Fibroblast of villous mesenchyme (primary cell): ENCODE measurements around the gene SUSD5. TPM values are rescaled to one million over a fixed set of nuclear protein-coding genes. Genes with fewer than 3 reads are reported as not detected.

ENCODE experiments used
- DNase-seq: peaks from one replicate; pipeline ENCODE4 v3.0.0-alpha.2; 2010; ENCODE audit warnings: low read depth
- H3K4me3 ChIP-seq: 2 replicates; pipeline ENCODE4 v1.5.1; 2011; ENCODE audit warnings: low read depth, mild to moderate bottlenecking, low read length
- total RNA-seq: library from RNA; depleted of rRNA; stranded (reverse); fragments of >200 nt; gene quantifications from 2 replicates; pipeline ENCODE4 v1.2.3, GENCODE V29; 2012
- TF ChIP-seq, protein P1 (sequence below): IDR thresholded peaks from 2 replicates; pipeline ENCODE4 v1.5.1; 2012; ENCODE audit warnings: low read depth, mild to moderate bottlenecking, low read length; ENCODE audit not compliant: insufficient read depth

The SUSD5 gene
- 1.3 and 2.2 TPM in 2 replicates for total RNA-seq

DNA sequence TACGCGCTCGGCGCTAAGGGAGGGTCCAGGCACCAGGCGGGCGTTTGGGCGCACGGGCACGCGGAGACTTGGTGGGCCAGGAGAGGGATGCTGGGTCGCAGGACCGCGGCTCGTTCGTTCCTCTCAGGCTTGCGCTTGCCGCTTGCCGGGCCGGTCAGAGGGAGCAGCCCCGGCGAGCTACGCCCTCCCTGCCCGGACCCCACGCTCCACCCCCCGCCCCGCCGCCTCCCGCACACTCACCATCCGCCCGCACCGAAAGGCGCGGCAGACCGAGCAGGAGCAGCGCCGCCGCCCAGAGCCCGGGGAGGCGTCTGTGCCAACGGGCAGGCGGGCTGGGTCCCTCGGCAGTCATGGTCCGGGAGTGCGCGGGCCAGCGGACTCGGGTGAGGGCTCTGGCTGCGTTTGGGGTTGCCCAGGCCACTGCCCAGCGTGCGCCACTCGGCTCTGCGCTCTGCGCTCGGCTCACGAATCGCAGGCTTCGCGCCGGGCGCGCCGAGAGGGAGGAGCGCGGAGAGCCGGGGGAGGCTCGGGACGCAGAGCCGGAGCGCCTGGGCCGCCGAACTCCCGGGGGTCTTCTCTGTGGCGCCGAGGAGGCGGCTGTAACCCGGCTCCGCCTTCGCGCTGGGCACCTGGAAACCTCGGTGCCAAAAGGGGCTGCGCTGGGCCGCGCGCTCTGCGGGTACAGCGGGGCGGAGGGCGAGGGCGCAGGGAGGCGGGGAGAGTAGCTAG is at the start of gene SUSD5:
TSS of gene SUSD5 (minus strand) at position 365 of the 729 bp plus-strand sequence. CDS start at position 352, 13 bp downstream.
- TF ChIP-seq, protein P1, sequence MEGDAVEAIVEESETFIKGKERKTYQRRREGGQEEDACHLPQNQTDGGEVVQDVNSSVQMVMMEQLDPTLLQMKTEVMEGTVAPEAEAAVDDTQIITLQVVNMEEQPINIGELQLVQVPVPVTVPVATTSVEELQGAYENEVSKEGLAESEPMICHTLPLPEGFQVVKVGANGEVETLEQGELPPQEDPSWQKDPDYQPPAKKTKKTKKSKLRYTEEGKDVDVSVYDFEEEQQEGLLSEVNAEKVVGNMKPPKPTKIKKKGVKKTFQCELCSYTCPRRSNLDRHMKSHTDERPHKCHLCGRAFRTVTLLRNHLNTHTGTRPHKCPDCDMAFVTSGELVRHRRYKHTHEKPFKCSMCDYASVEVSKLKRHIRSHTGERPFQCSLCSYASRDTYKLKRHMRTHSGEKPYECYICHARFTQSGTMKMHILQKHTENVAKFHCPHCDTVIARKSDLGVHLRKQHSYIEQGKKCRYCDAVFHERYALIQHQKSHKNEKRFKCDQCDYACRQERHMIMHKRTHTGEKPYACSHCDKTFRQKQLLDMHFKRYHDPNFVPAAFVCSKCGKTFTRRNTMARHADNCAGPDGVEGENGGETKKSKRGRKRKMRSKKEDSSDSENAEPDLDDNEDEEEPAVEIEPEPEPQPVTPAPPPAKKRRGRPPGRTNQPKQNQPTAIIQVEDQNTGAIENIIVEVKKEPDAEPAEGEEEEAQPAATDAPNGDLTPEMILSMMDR, result no peak
- DNase-seq, result peak; percentile 16
- H3K4me3 ChIP-seq, result peak within 1 kb of the TSS; percentile 42

DNA sequence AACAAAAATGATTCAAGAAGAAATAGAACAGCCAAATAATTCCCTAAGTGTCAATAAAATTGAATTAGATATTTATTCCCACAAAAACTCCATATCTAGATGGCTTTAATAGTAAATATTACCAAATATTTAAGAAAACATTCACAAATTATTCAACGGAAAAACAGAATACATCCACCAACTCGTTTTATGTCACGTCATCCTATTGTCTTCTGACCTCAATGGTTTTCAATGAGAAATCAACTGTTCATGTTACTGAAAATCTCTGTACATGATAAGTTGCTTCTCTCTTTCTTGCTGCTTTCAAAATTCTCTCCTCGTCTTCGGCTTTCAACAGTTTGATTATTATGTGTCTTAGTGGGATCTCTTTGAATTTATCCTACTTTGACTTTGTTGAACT is 41.5 kb upstream of the SUSD5 start:
- no peak overlapping the region for H3K4me3 ChIP-seq
- DNase-seq, result no peak
- TF ChIP-seq, protein P1, result no peak

DNA sequence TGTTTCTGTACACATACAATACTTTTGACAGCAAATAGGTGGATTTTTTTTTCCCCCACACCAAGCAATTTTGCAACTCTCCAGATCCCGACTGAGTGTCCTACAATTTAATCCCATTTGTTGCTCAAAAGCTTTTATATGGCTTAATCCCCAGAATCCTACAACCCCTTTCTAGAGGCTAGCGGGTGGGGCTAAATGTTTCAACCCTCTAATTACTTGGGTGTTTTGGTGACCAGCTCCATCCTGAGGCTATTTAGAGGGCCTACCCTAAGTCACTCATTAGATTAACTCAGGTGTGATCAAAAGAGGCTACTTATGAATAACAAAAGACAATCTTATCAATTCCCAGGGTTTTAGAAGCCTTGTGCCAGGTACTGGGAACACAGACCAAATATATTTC is 37.6 kb upstream of the SUSD5 start:
- TF ChIP-seq, protein P1, result no peak
- no peak for DNase-seq

DNA sequence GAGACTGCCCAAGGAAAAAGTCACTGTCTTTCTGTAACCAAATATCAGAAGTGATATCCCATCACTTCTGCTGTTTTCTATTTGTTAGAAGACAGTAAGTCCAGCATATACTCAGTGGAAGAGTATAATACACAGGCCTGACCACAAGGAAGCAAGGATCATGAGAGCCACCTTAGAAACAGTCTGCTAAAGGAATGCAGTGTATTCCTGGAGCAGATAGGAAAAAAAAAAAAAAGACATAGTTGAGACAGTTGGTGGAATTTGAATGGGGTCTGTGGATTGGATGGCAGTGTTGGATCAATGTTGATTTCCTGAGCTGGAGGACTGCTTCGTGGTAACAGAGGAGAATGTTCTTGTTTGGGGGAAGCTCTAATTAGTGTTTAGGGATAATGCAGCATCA is 32.1 kb upstream of the SUSD5 start:
- TF ChIP-seq, protein P1, result no peak
- DNase-seq, result no peak

More for the DNA sequence above, 37.6 kb upstream of the SUSD5 start:
- H3K4me3 ChIP-seq, result no peak overlapping the region

DNA sequence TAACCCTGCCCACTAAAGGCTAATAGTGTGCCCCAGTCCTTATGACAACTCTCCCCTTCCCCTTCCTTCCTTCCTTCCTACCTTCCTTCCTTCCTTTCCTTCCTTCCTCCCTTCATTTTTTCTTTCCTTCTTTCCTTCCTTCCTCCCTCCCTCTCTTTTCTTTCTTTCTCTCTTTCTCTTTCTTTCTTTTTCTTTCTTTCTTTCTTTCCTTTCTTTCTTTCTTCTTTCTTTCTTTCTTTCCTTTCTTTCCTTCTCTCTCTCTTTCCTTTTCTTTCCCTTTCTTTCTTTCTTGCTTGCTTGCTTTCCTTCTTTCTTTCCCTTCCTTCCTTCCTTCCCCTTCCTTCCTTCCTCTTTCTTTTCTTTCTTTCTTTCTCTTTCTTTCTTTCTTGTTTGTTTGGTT is 28.2 kb upstream of the SUSD5 start:
- no peak overlapping the region for H3K4me3 ChIP-seq
- DNase-seq, result no peak
- TF ChIP-seq, protein P1, result no peak

More for the DNA sequence above, 32.1 kb upstream of the SUSD5 start:
- no peak overlapping the region for H3K4me3 ChIP-seq

DNA sequence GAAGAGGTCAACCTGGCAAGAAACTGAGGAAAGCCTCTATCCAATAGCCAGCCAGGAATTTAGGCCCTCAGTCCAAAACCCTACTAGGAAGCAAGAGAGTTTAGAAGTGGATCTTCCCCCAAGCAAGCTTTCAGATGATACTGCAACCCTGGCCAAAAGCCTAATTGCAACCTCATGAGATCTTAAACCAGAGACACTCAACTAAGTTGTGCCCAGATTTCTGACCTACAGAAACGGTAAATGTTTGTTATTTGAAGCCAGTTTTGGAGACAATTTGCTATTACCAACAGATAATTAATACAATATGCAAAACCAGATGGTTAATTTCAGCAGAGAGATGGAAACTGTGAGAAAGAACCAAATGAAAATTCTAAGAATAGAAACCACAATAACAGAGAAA is 21.7 kb upstream of the SUSD5 start:
- no peak for DNase-seq
- TF ChIP-seq, protein P1, result no peak
- no peak overlapping the region for H3K4me3 ChIP-seq

DNA sequence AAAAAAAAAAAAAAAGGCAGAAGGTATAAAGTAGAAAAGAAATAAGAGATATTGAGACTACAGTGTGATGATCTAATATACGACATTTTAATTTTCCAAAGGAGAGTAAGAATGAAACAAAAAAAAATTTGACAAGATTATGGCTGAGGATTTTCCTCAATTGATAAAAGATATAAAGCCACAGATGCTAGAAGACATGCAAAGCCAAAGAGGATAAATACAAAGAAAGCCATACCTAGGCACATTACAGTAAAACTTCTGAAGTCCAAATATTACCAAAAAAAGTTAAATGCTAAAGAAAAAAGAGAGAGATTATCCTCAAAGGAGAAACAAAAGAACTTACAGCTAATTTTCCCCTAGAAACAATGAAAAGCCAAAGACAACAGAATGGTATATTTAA is 20.3 kb upstream of the SUSD5 start:
- no peak overlapping the region for H3K4me3 ChIP-seq
- TF ChIP-seq, protein P1, result no peak
- no peak for DNase-seq
